ENCODE measurements around the gene MYCN. TPM values are rescaled to one million over a fixed set of nuclear protein-coding genes. Genes with fewer than 3 reads are reported as not detected.

The MYCN gene
- total RNA-seq, 1 experiment from 2014 or later: not detected

DNA sequence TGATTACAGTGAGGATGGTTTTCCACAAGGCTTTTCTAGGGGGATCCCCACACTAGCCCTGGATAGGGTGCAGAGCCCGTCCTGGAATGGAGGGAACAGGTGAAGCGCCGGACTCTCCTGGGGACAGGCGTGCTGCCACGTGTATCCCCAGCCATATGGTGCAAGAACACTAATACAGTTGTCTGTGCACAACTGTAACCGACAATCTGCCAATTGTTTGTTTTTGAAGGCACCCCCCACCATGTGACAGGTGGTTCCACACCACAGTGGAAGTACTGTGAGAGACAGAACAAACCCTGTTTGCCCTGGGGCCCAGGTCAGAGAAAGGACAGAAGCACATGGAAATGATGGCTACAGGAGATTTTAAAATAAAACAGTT, 52.9 kb downstream of the MYCN start:
- Histone ChIP-seq H3F3A (ENCODE audit: low read length, unreplicated experiment) (no peaks in the 10 kb centered on the region), H4K20me1 (ENCODE audit: low read length) (no peaks in the 10 kb centered on the region), H3K27ac (ENCODE audit: low read length) (no peak overlapping the region), H3K27me3 (ENCODE audit: low read length) (peaks cover 23% of the 10 kb centered on the region; the same call in 1 of the 2 replicates), H3K9ac (ENCODE audit: low read length) (no peak overlapping the region), H2AFZ (ENCODE audit: low read length) (no peak overlapping the region), H3K9me2 (replicated peaks; ENCODE audit: low read length) (no peaks in the 10 kb centered on the region), H3K4me1 (ENCODE audit: insufficient read depth, low read length) (no peaks in the 10 kb centered on the region), H3K9me3 (ENCODE audit: low read length) (no peaks in the 10 kb centered on the region), H3K79me2 (ENCODE audit: low read length) (no peaks in the 10 kb centered on the region), H3K4me3 (ENCODE audit: low read length) (no peak overlapping the region), H3K36me3 (ENCODE audit: low read depth, low read length) (no peaks in the 10 kb centered on the region), H3K4me2 (ENCODE audit: low read length) (no peak overlapping the region)
- intact Hi-C loops (cut with micrococcal nuclease): no loop called here
- no TSS peak for BruUV-seq (replicated peaks)
- ChIA-PET CTCF (no interaction called here), POLR2A (ENCODE audit: unreplicated experiment) (no interaction called here)
- ATAC-seq (no peak), DNase-seq (no peak)
- TF ChIP-seq EZH2 (IDR thresholded peaks at IDR 0.05; ENCODE audit: low read length, unreplicated experiment) (no peak), EZH2phosphoT487 (IDR thresholded peaks at IDR 0.05; ENCODE audit: borderline replicate concordance, low read length) (no peak), CTCF (conservative IDR thresholded peaks at IDR 0.05; ENCODE audit: low read depth, low read length) (no peak)

GRCh38 chr2:15993666-15994065, 53.3 kb downstream of the MYCN start:
- Histone ChIP-seq H3K4me2 (ENCODE audit: low read length) (no peak overlapping the region), H3K4me1 (ENCODE audit: insufficient read depth, low read length) (no peaks in the 10 kb centered on the region), H3K27me3 (ENCODE audit: low read length) (peaks cover 26% of the 10 kb centered on the region; the same call in 1 of the 2 replicates), H3K27ac (ENCODE audit: low read length) (no peak overlapping the region), H3K36me3 (ENCODE audit: low read depth, low read length) (no peaks in the 10 kb centered on the region), H3F3A (ENCODE audit: low read length, unreplicated experiment) (no peaks in the 10 kb centered on the region), H3K79me2 (ENCODE audit: low read length) (no peaks in the 10 kb centered on the region), H3K9me2 (replicated peaks; ENCODE audit: low read length) (no peaks in the 10 kb centered on the region), H2AFZ (ENCODE audit: low read length) (no peak overlapping the region), H3K4me3 (ENCODE audit: low read length) (no peak overlapping the region), H3K9ac (ENCODE audit: low read length) (no peak overlapping the region), H4K20me1 (ENCODE audit: low read length) (no peaks in the 10 kb centered on the region), H3K9me3 (ENCODE audit: low read length) (no peaks in the 10 kb centered on the region)
- ChIA-PET CTCF (no interaction called here), POLR2A (ENCODE audit: unreplicated experiment) (no interaction called here)
- BruUV-seq (replicated peaks): no TSS peak
- TF ChIP-seq EZH2phosphoT487 (IDR thresholded peaks at IDR 0.05; ENCODE audit: borderline replicate concordance, low read length): no peak
- no peak for TF ChIP-seq CTCF (conservative IDR thresholded peaks at IDR 0.05; ENCODE audit: low read depth, low read length)
- TF ChIP-seq EZH2 (IDR thresholded peaks at IDR 0.05; ENCODE audit: low read length, unreplicated experiment): no peak
- intact Hi-C loops (cut with micrococcal nuclease): no loop called here
- ATAC-seq (no peak), DNase-seq (no peak)

GRCh38 chr2:15995603-15996002, 55.3 kb downstream of the MYCN start:
- Histone ChIP-seq H3K79me2 (ENCODE audit: low read length) (no peaks in the 10 kb centered on the region), H3K4me2 (ENCODE audit: low read length) (no peak overlapping the region), H3K9me2 (replicated peaks; ENCODE audit: low read length) (no peaks in the 10 kb centered on the region), H3K4me1 (ENCODE audit: insufficient read depth, low read length) (no peaks in the 10 kb centered on the region), H3K27ac (ENCODE audit: low read length) (no peak overlapping the region), H3K9me3 (ENCODE audit: low read length) (no peaks in the 10 kb centered on the region), H3K4me3 (ENCODE audit: low read length) (no peak overlapping the region), H3K36me3 (ENCODE audit: low read depth, low read length) (no peaks in the 10 kb centered on the region), H3F3A (ENCODE audit: low read length, unreplicated experiment) (no peaks in the 10 kb centered on the region), H4K20me1 (ENCODE audit: low read length) (no peaks in the 10 kb centered on the region), H3K9ac (ENCODE audit: low read length) (no peak overlapping the region), H2AFZ (ENCODE audit: low read length) (no peak overlapping the region), H3K27me3 (ENCODE audit: low read length) (peaks cover 44% of the 10 kb centered on the region)
- POLR2A ChIA-PET (ENCODE audit: unreplicated experiment): no interaction called here
- no peak for DNase-seq
- TF ChIP-seq EZH2phosphoT487 (IDR thresholded peaks at IDR 0.05; ENCODE audit: borderline replicate concordance, low read length) (no peak), CTCF (conservative IDR thresholded peaks at IDR 0.05; ENCODE audit: low read depth, low read length) (no peak), EZH2 (IDR thresholded peaks at IDR 0.05; ENCODE audit: low read length, unreplicated experiment) (no peak)
- intact Hi-C loops (cut with micrococcal nuclease): no loop called here
- no peak for ATAC-seq
- CTCF ChIA-PET: no interaction called here
- no TSS peak for BruUV-seq (replicated peaks)

Measured in PC-3 (cell line).